ENCODE measurements around the gene CPNE2. TPM values are rescaled to one million over a fixed set of nuclear protein-coding genes. Genes with fewer than 3 reads are reported as not detected.

Gene CPNE2
- total RNA-seq, 4 donors from 2014 or later = 41.6 to 154 (median 84.2) TPM

GRCh38 chr16:57184113-57184512, 91.7 kb downstream of the CPNE2 start:
- intact Hi-C loops (cut with DNase I; ENCODE audit: low total_unique reads) (no loop called here), in situ Hi-C loops (cut with MboI; ENCODE audit: low pct_ligation_motif_present in 1 of 4, low pct_unique_long_range_greater_than_20kb in 1 of 4, low sequenced_read_pairs in 3 of 4) (no loop called here)
- H3K9me3 ChIP-seq = no peaks in the 10 kb centered on the region
- H3K4me3 ChIP-seq = no peak overlapping the region
- no peak for TF ChIP-seq POLR2A (IDR thresholded peaks at IDR 0.05)
- no peak for TF ChIP-seq EP300 (IDR thresholded peaks at IDR 0.05; ENCODE audit: low read depth)
- no peak for TF ChIP-seq CTCF (IDR thresholded peaks at IDR 0.05)
- no peak for TF ChIP-seq POLR2AphosphoS5 (IDR thresholded peaks at IDR 0.05)
- 92% methylated on average over 4 of the region's 4 CpGs for whole genome bisulfite sequencing, 2 donors (ENCODE audit: low coverage in 1 of 2)
- H3K36me3 ChIP-seq = peaks cover 0 to under 1% (median 0%) of the 10 kb centered on the region in 4 donors
- no peak for DNase-seq
- H3K27me3 ChIP-seq = no peaks in the 10 kb centered on the region
- no peak overlapping the region for H3K27ac ChIP-seq
- H3K4me1 ChIP-seq = peaks cover 7 to 36% (median 25%) of the 10 kb centered on the region in 4 donors

GRCh38 chr16:57184887-57185445, 92.6 kb downstream of the CPNE2 start:
- no peaks in the 10 kb centered on the region for H3K27me3 ChIP-seq
- peak overlapping the region; percentile 97 to 99 (median 98) for H3K27ac ChIP-seq
- H3K36me3 ChIP-seq = no peaks in the 10 kb centered on the region
- no peak for DNase-seq
- peaks cover 7 to 37% (median 25%) of the 10 kb centered on the region in 4 donors for H3K4me1 ChIP-seq
- TF ChIP-seq POLR2A (IDR thresholded peaks at IDR 0.05) (no peak), POLR2AphosphoS5 (IDR thresholded peaks at IDR 0.05) (no peak), EP300 (IDR thresholded peaks at IDR 0.05; ENCODE audit: low read depth) (no peak)
- intact Hi-C loops (cut with DNase I; ENCODE audit: low total_unique reads) (no loop called here), in situ Hi-C loops (cut with MboI; ENCODE audit: low pct_ligation_motif_present in 1 of 4, low pct_unique_long_range_greater_than_20kb in 1 of 4, low sequenced_read_pairs in 3 of 4) (no loop called here)
- H3K9me3 ChIP-seq = no peaks in the 10 kb centered on the region
- whole genome bisulfite sequencing, 2 donors (ENCODE audit: low coverage in 1 of 2) = 10 to 20% methylated on average over 7 to 15 of the region's 15 CpGs
- peak overlapping the region; percentile 78 to 100 (median 92) for H3K4me3 ChIP-seq

GRCh38 chr16:57185446-57185944, 93.1 kb downstream of the CPNE2 start:
- Histone ChIP-seq H3K27me3 (no peaks in the 10 kb centered on the region), H3K27ac (peak overlapping the region; percentile 97 to 99 (median 98)), H3K9me3 (no peaks in the 10 kb centered on the region), H3K4me3 (peak overlapping the region; percentile 78 to 100 (median 92)), H3K36me3 (no peaks in the 10 kb centered on the region), H3K4me1 (peaks cover 7 to 43% (median 25%) of the 10 kb centered on the region in 4 donors)
- intact Hi-C loops (cut with DNase I; ENCODE audit: low total_unique reads) (no loop called here), in situ Hi-C loops (cut with MboI; ENCODE audit: low pct_ligation_motif_present in 1 of 4, low pct_unique_long_range_greater_than_20kb in 1 of 4, low sequenced_read_pairs in 3 of 4) (no loop called here)
- TF ChIP-seq CTCF (IDR thresholded peaks at IDR 0.05) = peak in 1 of 5 experiments; percentile 20
- TF ChIP-seq POLR2A (IDR thresholded peaks at IDR 0.05) = no peak
- TF ChIP-seq EP300 (IDR thresholded peaks at IDR 0.05; ENCODE audit: low read depth) = no peak
- peak in 1 of 3 donors; percentile 4 for TF ChIP-seq POLR2AphosphoS5 (IDR thresholded peaks at IDR 0.05)
- WGBS, 2 donors (ENCODE audit: low coverage in 1 of 2) = 1% methylated on average over 37 of the region's 37 CpGs; no CpG with 5 or more reads in 1 of the 2 donors
- DNase-seq = peak; percentile 50

GRCh38 chr16:57185945-57186871, 93.8 kb downstream of the CPNE2 start, which contains the start of the genes PSME3IP1 and RSPRY1:
TSS of gene PSME3IP1 (minus strand) at chr16:57186039. CDS start at chr16:57173854, 12,185 bp downstream.
TSS of gene RSPRY1 (plus strand) at chr16:57186329. CDS start at chr16:57204659, 18,330 bp downstream.
- in situ Hi-C loops (cut with MboI; ENCODE audit: low pct_ligation_motif_present in 1 of 4, low pct_unique_long_range_greater_than_20kb in 1 of 4, low sequenced_read_pairs in 3 of 4) = no loop called here
- TF ChIP-seq EP300 (IDR thresholded peaks at IDR 0.05; ENCODE audit: low read depth) (no peak), CTCF (IDR thresholded peaks at IDR 0.05) (no peak), POLR2A (IDR thresholded peaks at IDR 0.05) (peak; percentile 92), POLR2AphosphoS5 (IDR thresholded peaks at IDR 0.05) (peak; percentile 89 to 95 (median 91))
- H3K4me3 ChIP-seq = peak within 1 kb of the TSS; percentile 78 to 100 (median 92)
- WGBS, 2 donors (ENCODE audit: low coverage in 1 of 2) = 0% methylated on average over 16 to 51 of the region's 64 CpGs
- no peaks in the 10 kb centered on the region for H3K9me3 ChIP-seq
- no peaks in the 10 kb centered on the region for H3K36me3 ChIP-seq
- peaks cover 7 to 50% (median 26%) of the 10 kb centered on the region in 4 donors for H3K4me1 ChIP-seq
- intact Hi-C loops (cut with DNase I; ENCODE audit: low total_unique reads) = no loop called here
- H3K27ac ChIP-seq = peak within 1 kb of the TSS; percentile 97 to 99 (median 98)
- H3K27me3 ChIP-seq = no peaks in the 10 kb centered on the region
- DNase-seq = peak; percentile 98
